Left colon (tissue), 2 donors: Measurements from ENCODE around the gene BPTF. TPM values are rescaled to one million over a fixed set of nuclear protein-coding genes. Genes with fewer than 3 reads are reported as not detected.
A peak's percentile ranks its signal among the peaks of the same experiment; 100 is the strongest.
"Not testable (repeated sequence)": the region's sequence is repeated elsewhere in the genome, so short reads cannot be mapped to it uniquely, and the experiment has no call there.

Source experiments
- ATAC-seq: fragments of 200-7000 bp; cut with Tn5 transposase; one replicate; pipeline ENCODE4 v1.9.1; 2020; ENCODE audit warnings: mild to moderate bottlenecking, moderate library complexity
- DNase-seq, 2 donors: peaks; one replicate each; pipeline ENCODE4 v3.0.0-alpha.2; 2020
- intact Hi-C, 2 donors: fragments of 100-400 bp; cut with DNase I in 1 of 2; cut with micrococcal nuclease in 1 of 2; formaldehyde crosslinking; loops; one replicate each; pipeline versions ENCODE4 v1.11.2 to v1.14.0; 2022; cut with DNase I, micrococcal nuclease
- total RNA-seq, 2 donors: library from RNA; stranded (reverse); fragmentation: NEBNext Ultra II Directional; extraction: Animal tissue kit (Norgen Biotek cat#: 25700); gene quantifications; one replicate each; pipeline ENCODE4 v1.2.1, GENCODE V29; 2021
- donor health status: DM: no; HTN: no; CAD: no.
- donor health status: DM: yes; HTN: yes; CAD: no.

The BPTF gene
- total RNA-seq, 2 donors from 2014 or later, result 65.1 to 85.5 TPM

GRCh38 chr17:67947325-67947813, 122.1 kb downstream of the BPTF start:
- no peak for ATAC-seq
- DNase-seq, result no peak
- intact Hi-C loops, result no loop called here

GRCh38 chr17:67950945-67951344, 125.6 kb downstream of the BPTF start:
- DNase-seq, result no peak
- intact Hi-C loops, result no loop called here
- no peak for ATAC-seq

DNA sequence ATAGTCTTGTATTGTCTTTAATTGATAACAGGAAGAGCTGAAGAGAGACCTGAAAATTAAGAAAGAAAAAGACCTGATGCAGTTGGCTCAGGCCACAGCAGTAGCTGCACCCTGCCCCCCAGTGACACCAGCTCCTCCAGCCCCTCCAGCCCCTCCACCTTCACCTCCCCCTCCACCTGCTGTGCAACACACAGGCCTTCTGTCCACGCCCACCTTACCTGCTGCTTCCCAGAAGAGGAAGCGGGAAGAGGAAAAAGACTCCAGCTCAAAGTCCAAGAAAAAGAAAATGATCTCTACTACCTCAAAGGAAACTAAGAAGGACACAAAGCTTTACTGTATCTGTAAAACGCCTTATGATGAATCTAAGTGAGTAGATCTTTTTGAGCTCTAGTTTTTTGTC, 134.2 kb downstream of the BPTF start:
- DNase-seq (peak; percentile 48 to 51), ATAC-seq (peak; percentile 91)
- intact Hi-C loops, result no loop called here

GRCh38 chr17:67960276-67960675, 135.0 kb downstream of the BPTF start:
- intact Hi-C loops, DNase-seq, ATAC-seq: not testable (repeated sequence)

DNA sequence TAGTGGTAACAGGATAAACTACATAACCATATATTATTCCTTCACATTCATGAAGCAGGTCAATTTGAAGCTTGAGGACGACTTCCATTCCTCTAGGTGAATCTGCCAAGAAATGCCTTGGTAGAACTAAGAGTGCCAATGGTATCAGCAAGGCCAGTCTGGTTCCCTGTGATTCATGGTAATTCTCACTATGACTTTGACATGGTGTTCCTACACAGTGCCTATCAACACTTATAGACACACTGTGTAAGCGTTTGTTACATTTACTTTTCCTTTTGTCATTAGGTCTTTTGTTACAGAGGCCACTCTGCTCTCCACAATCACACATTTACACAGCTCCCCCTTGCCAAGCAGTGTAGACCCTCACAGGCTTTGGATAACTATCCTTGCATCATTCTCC, 136.9 kb downstream of the BPTF start:
- ATAC-seq, DNase-seq, intact Hi-C loops: not testable (repeated sequence)

GRCh38 chr17:67963145-67963572, 137.9 kb downstream of the BPTF start:
- peak; percentile 73 for ATAC-seq
- peak; percentile 54 to 66 for DNase-seq
- intact Hi-C loops, result not testable (repeated sequence)

GRCh38 chr17:67970783-67971182, 145.5 kb downstream of the BPTF start:
- no peak for DNase-seq
- intact Hi-C loops, result no loop called here
- no peak for ATAC-seq

- DNase-seq (no peak), ATAC-seq (no peak)
- intact Hi-C loops, result no loop called here
These were observed 148.9 kb downstream of the BPTF start for GRCh38 chr17:67974185-67974584.

GRCh38 chr17:67974598-67975066, 149.3 kb downstream of the BPTF start:
- intact Hi-C loops, result no loop called here
- ATAC-seq (no peak), DNase-seq (no peak)

DNA sequence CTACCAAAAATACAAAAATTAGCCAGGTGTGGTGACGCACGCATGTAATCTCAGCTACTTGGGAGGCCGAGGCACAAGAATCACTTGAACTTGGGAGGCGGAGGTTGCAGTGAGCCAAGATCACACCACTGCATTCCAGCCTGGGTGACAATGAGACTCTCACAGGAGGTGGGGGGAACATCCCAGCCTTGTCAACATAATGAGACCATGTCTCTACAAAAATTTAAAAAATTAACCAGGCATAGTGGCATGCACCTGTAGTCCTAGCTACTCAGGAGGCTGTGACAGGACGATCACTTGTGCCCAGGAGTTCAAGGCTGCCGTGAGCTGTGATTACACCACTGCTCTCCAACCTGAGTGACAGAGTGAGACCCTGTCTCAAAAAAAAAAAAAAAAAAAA, 151.0 kb downstream of the BPTF start:
- ATAC-seq, DNase-seq, intact Hi-C loops: not testable (repeated sequence)

DNA sequence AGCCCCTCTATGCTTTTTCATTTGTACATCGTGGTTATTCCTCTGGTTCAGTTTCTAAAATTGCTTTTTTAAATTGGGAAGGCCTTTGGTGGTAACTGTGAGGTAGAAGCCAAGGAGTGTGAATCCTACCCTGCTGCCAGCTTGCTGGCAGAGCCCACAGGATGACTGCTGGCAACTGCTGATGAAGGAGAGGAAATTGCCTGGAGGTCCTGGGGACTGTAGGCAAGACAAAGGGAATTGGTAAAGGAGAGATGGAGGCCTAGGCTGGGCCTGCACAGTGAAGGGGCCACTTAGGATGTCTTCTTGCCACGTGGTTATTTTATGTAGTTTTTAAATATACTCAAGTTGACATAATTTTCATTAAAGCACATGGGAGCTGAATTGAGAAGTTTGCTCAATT, 155.2 kb downstream of the BPTF start:
- intact Hi-C loops, result no loop called here
- no peak for DNase-seq
- ATAC-seq, result no peak

- ATAC-seq, intact Hi-C loops, DNase-seq: not testable (repeated sequence)
These were observed 155.6 kb downstream of the BPTF start for GRCh38 chr17:67980883-67981282.

- intact Hi-C loops, result no loop called here
- DNase-seq, result no peak
- ATAC-seq, result no peak
These were observed 156.8 kb downstream of the BPTF start for GRCh38 chr17:67982034-67982640.

DNA sequence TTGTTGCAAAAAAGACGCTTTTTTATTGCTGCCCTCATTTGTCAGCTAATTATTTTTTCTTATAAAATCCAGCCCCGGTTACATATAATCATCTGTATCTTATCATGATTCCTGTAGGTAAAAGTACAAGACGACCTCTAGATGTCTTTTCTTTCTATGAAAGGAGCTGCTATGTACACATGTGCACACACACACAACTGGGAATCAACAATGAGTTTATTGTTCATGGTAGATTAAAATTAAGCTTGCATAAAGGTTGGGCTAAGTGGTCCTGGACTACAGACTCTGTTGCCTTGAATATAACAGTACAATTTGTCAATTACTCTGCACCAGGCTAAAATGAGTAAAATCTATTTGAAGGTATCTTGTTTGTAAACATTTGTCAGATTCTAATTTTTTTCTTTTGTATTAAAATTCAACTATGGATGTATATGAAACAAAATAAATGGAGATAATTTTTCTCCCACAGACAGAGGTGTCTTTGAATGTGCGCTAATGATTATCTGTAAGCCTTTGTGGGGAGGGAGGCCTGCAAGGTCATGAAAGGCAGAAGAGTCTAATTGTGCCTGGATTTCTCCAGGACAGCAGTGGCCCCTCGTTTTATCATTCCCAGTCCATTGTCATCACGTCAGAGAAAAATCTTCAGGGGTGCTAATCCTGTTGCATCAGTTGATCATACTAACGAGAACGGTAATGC, 157.5 kb downstream of the BPTF start:
- no peak for ATAC-seq
- intact Hi-C loops, result no loop called here
- DNase-seq, result no peak

DNA sequence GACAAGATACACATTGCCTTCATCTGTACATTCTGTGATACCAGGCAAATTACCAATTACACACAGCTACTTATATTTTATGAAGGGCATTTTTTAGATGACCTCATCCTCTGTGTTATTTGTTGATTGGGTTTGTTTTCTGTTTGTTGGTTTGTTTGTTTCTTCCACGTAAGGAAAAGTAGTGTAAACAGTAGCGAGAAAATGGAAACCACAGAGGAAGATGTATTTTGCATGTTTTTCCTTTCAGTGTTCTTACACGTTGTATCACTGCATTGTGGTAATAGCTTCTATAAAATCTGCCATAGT, 158.0 kb downstream of the BPTF start:
- ATAC-seq (no peak), DNase-seq (no peak)
- intact Hi-C loops, result no loop called here

- ATAC-seq (no peak), DNase-seq (no peak)
- intact Hi-C loops, result no loop called here
These were observed 165.6 kb downstream of the BPTF start for GRCh38 chr17:67990909-67991308.

GRCh38 chr17:67992548-67993152, 167.3 kb downstream of the BPTF start:
- DNase-seq, result no peak
- ATAC-seq, result peak; percentile 57
- intact Hi-C loops, result no loop called here

- peak; percentile 78 to 85 for DNase-seq
- intact Hi-C loops, result no loop called here
- ATAC-seq, result peak; percentile 75
These were observed 168.1 kb downstream of the BPTF start for GRCh38 chr17:67993153-67993997.

DNA sequence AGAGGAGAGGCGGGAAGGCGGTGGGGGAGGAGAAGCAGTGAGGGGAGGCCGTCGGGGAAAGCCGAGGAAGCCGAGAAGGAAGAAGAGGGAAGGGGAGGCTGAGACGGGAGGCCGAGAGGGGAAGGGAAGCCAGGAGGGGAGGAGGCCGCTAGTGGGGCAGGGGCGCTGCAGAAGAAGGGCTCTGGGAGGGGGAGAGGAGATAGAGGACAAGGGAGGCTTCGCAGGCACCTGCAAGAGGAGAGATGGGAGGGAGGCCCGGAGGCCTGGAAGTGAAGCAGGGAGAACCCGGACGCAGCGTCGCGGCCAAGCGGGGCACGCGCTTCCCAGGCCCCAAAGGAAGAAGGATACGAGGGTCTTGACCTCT, 168.7 kb downstream of the BPTF start:
- intact Hi-C loops, result no loop called here
- no peak for DNase-seq
- peak; percentile 11 for ATAC-seq
